GM23338 (cell line): Measurements from ENCODE around the gene CXorf66. TPM values are rescaled to one million over a fixed set of nuclear protein-coding genes. Genes with fewer than 3 reads are reported as not detected.
A peak's percentile ranks its signal among the peaks of the same experiment; 100 is the strongest.

ENCODE experiments used
- ATAC-seq: fragments of 200-7000 bp; cut with Tn5 transposase; 3 replicates; pipeline ENCODE4 v1.9.1; 2020
- DNase-seq: peaks from one replicate; pipeline ENCODE4 v3.0.0-alpha.2; 2015; ENCODE audit warnings: low spot score
- H2AFZ ChIP-seq: fragments of 200-600 bp; sonication (generic); 2 replicates; pipeline ENCODE4 v1.8.0; 2016; ENCODE audit warnings: antibody characterized with exemption, mild to moderate bottlenecking, moderate library complexity
- H3F3A ChIP-seq: fragments of 200-600 bp; sonication (generic); replicated peaks from 2 replicates; pipeline ENCODE4 v1.8.0; 2017; ENCODE audit warnings: antibody characterized with exemption, mixed run types, low read depth
- H3K27ac ChIP-seq: fragments of 200-600 bp; sonication (generic); 2 replicates; pipeline ENCODE4 v1.6.1; 2016; ENCODE audit warnings: low read depth
- H3K27me3 ChIP-seq: fragments of 200-600 bp; sonication (generic); 2 replicates; pipeline ENCODE4 v1.8.0; 2016; ENCODE audit warnings: mild to moderate bottlenecking, mixed run types, moderate library complexity; ENCODE audit not compliant: insufficient read depth
- H3K36me3 ChIP-seq: fragments of 200-600 bp; sonication (generic); 2 replicates; pipeline ENCODE4 v1.8.0; 2016; ENCODE audit warnings: mild to moderate bottlenecking; ENCODE audit not compliant: insufficient read depth
- H3K4me1 ChIP-seq: fragments of 200-600 bp; sonication (generic); 2 replicates; pipeline ENCODE4 v1.8.0; 2016; ENCODE audit warnings: mild to moderate bottlenecking, moderate library complexity; ENCODE audit not compliant: insufficient read depth
- H3K4me2 ChIP-seq: fragments of 200-600 bp; sonication (generic); 2 replicates; pipeline ENCODE4 v1.7.1; 2017; ENCODE audit warnings: mixed run types
- H3K4me3 ChIP-seq: fragments of 200-600 bp; sonication (generic); 2 replicates; pipeline ENCODE4 v1.6.1; 2016; ENCODE audit warnings: mixed run types
- H3K79me2 ChIP-seq: fragments of 200-600 bp; sonication (generic); replicated peaks from 2 replicates; pipeline ENCODE4 v1.8.0; 2017; ENCODE audit warnings: mild to moderate bottlenecking; ENCODE audit not compliant: insufficient read depth
- H3K9me2 ChIP-seq: fragments of 200-600 bp; sonication (generic); 2 replicates; pipeline ENCODE4 v1.8.0; 2017; ENCODE audit not compliant: insufficient read depth
- H4K20me1 ChIP-seq: fragments of 200-600 bp; sonication (generic); replicated peaks from 2 replicates; pipeline ENCODE4 v1.8.0; 2017; ENCODE audit warnings: mild to moderate bottlenecking; ENCODE audit not compliant: insufficient read depth
- H3K27ac Mint-ChIP-seq: 2 replicates; pipeline ENCODE4 v1.8.0; 2020; ENCODE audit warnings: inconsistent platforms, mild to moderate bottlenecking, moderate library complexity, mixed read lengths
- H3K27me3 Mint-ChIP-seq: 3 replicates; pipeline ENCODE4 v1.8.0; 2022; ENCODE audit warnings: low read depth, mild to moderate bottlenecking, moderate library complexity, mixed read lengths, inconsistent platforms; ENCODE audit not compliant: insufficient read depth, poor library complexity
- H3K36me3 Mint-ChIP-seq: 3 replicates; pipeline ENCODE4 v1.8.0; 2021; ENCODE audit warnings: low read depth, mild to moderate bottlenecking, inconsistent platforms, moderate library complexity, mixed read lengths
- H3K4me1 Mint-ChIP-seq: 3 replicates; pipeline ENCODE4 v1.8.0; 2020; ENCODE audit warnings: mild to moderate bottlenecking, inconsistent platforms, mixed read lengths
- H3K4me3 Mint-ChIP-seq: 3 replicates; pipeline ENCODE4 v1.8.0; 2021; ENCODE audit warnings: moderate library complexity, mild to moderate bottlenecking, inconsistent platforms, mixed read lengths
- H3K9me3 Mint-ChIP-seq: 3 replicates; pipeline ENCODE4 v1.8.0; 2020; ENCODE audit warnings: moderate library complexity, mild to moderate bottlenecking, inconsistent platforms, mixed read lengths
- CREB1 ChIP-seq: fragments of 250-450 bp; sonication (Bioruptor Pico); IDR thresholded peaks from 2 replicates; pipeline ENCODE4 v1.5.0; 2020; ENCODE audit warnings: low read depth, mild to moderate bottlenecking, moderate library complexity
- ETS1 ChIP-seq: IDR thresholded peaks from 2 replicates; pipeline ENCODE4 v1.6.1; 2016; ENCODE audit warnings: antibody characterized with exemption
- EZH2phosphoT487 ChIP-seq: fragments of 200-600 bp; sonication (generic); IDR thresholded peaks from one replicate; pipeline ENCODE4 v1.8.1; 2018; ENCODE audit warnings: antibody characterized with exemption; ENCODE audit not compliant: unreplicated experiment
- JUNB ChIP-seq: IDR thresholded peaks from one replicate; pipeline ENCODE4 v1.6.1; 2016; ENCODE audit warnings: antibody characterized with exemption; ENCODE audit not compliant: unreplicated experiment
- NANOG ChIP-seq: IDR thresholded peaks from 2 replicates; pipeline ENCODE4 v1.6.1; 2016; ENCODE audit warnings: antibody characterized with exemption, borderline replicate concordance
- POLR2AphosphoS5 ChIP-seq: IDR thresholded peaks from 2 replicates; pipeline ENCODE4 v1.6.1; 2016; ENCODE audit warnings: antibody characterized with exemption, low read depth
- REST ChIP-seq: IDR thresholded peaks from one replicate; pipeline ENCODE4 v1.6.1; 2018; ENCODE audit warnings: antibody characterized with exemption; ENCODE audit not compliant: unreplicated experiment
- STAT1 ChIP-seq: IDR thresholded peaks from one replicate; pipeline ENCODE4 v1.6.1; 2016; ENCODE audit warnings: antibody characterized with exemption; ENCODE audit not compliant: unreplicated experiment
- ZNF114 ChIP-seq: fragments of 250-450 bp; sonication (Bioruptor Pico); IDR thresholded peaks from 2 replicates; pipeline ENCODE4 v1.5.0; 2020; ENCODE audit warnings: mild to moderate bottlenecking, moderate library complexity
- ZNF331 ChIP-seq: fragments of 250-450 bp; sonication (Bioruptor Pico); IDR thresholded peaks from 2 replicates; pipeline ENCODE4 v1.5.0; 2020; ENCODE audit warnings: low read depth, mild to moderate bottlenecking, moderate library complexity
- polyA plus RNA-seq: library from polyadenylated mRNA; unstranded; fragments of >200 nt; fragmentation: Nextera tagmentation; extraction: Ambion mirVana; gene quantifications from 2 replicates; pipeline ENCODE4 v1.2.1, GENCODE V29; 2016
- total RNA-seq: library from RNA; depleted of rRNA; stranded (reverse); fragments of >200 nt; shearing (Covaris generic); gene quantifications from 2 replicates; pipeline ENCODE4 v1.2.3, GENCODE V29; 2014
- TF ChIP-seq, protein P1 (sequence below), 2 experiments: fragments of 200-600 bp in 1 of 2; sonication (generic) in 1 of 2; conservative IDR thresholded peaks; 2 replicates each; pipeline versions ENCODE4 v1.5.1 to v1.6.1; 2016 to 2017; ENCODE audit warnings: antibody characterized with exemption in 2 of 2, low read depth in 2 of 2, mild to moderate bottlenecking in 2 of 2, moderate library complexity in 1 of 2

Gene CXorf66
- total and polyA plus RNA-seq, 2 experiments from 2014 or later = not detected

GRCh38 chrX:139932901-139933796, 32.2 kb downstream of the CXorf66 start, which contains the start of gene ATP11C:
Gene ATP11C, minus strand, starts transcription at chrX:139933053. Its CDS starts 1,011 bp downstream, at chrX:139932042.
- H3K36me3 ChIP-seq = no peaks in the 10 kb centered on the region
- Mint-ChIP-seq H3K4me1 (peaks cover 32% of the 10 kb centered on the region), H3K27me3 (peaks cover 6% of the 10 kb centered on the region), H3K4me3 (peak within 1 kb of the TSS; percentile 83), H3K36me3 (no peaks in the 10 kb centered on the region), H3K27ac (peak within 1 kb of the TSS; percentile 83), H3K9me3 (no peaks in the 10 kb centered on the region)
- peak within 1 kb of the TSS; percentile 72 for H2AFZ ChIP-seq
- 0 out of 2 replicates have a peak, but pooled peaks cover 9% of the 10 kb centered on the region for H4K20me1 ChIP-seq
- TF ChIP-seq ETS1 (peak; percentile 11; the same call in 1 of the 2 replicates), STAT1 (no peak), CREB1 (CRISPR knock-in tag) (no peak), ZNF331 (CRISPR knock-in tag) (no peak), POLR2AphosphoS5 (peak; percentile 82)
- TF ChIP-seq, protein P1, sequence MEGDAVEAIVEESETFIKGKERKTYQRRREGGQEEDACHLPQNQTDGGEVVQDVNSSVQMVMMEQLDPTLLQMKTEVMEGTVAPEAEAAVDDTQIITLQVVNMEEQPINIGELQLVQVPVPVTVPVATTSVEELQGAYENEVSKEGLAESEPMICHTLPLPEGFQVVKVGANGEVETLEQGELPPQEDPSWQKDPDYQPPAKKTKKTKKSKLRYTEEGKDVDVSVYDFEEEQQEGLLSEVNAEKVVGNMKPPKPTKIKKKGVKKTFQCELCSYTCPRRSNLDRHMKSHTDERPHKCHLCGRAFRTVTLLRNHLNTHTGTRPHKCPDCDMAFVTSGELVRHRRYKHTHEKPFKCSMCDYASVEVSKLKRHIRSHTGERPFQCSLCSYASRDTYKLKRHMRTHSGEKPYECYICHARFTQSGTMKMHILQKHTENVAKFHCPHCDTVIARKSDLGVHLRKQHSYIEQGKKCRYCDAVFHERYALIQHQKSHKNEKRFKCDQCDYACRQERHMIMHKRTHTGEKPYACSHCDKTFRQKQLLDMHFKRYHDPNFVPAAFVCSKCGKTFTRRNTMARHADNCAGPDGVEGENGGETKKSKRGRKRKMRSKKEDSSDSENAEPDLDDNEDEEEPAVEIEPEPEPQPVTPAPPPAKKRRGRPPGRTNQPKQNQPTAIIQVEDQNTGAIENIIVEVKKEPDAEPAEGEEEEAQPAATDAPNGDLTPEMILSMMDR (conservative IDR thresholded peaks at IDR 0.05; ENCODE audit: low read depth in 2 of 2) = peak in 1 of 2 experiments; percentile 46; a peak in 2 of 4 replicates
- H3K4me3 ChIP-seq = peak within 1 kb of the TSS; percentile 71
- H3K4me2 ChIP-seq = peak within 1 kb of the TSS; percentile 86
- peak within 1 kb of the TSS; percentile 88; the same call in 1 of the 2 replicates for H3K27ac ChIP-seq
- H3K27me3 ChIP-seq = peaks cover 3% of the 10 kb centered on the region; the same call in 1 of the 2 replicates
- H3K79me2 ChIP-seq = peaks cover 33% of the 10 kb centered on the region
- peaks cover 24% of the 10 kb centered on the region for H3K4me1 ChIP-seq
- DNase-seq = peak; percentile 78
- no peaks in the 10 kb centered on the region for H3F3A ChIP-seq
- H3K9me2 ChIP-seq = no peaks in the 10 kb centered on the region
- ATAC-seq = peak; percentile 83

DNA sequence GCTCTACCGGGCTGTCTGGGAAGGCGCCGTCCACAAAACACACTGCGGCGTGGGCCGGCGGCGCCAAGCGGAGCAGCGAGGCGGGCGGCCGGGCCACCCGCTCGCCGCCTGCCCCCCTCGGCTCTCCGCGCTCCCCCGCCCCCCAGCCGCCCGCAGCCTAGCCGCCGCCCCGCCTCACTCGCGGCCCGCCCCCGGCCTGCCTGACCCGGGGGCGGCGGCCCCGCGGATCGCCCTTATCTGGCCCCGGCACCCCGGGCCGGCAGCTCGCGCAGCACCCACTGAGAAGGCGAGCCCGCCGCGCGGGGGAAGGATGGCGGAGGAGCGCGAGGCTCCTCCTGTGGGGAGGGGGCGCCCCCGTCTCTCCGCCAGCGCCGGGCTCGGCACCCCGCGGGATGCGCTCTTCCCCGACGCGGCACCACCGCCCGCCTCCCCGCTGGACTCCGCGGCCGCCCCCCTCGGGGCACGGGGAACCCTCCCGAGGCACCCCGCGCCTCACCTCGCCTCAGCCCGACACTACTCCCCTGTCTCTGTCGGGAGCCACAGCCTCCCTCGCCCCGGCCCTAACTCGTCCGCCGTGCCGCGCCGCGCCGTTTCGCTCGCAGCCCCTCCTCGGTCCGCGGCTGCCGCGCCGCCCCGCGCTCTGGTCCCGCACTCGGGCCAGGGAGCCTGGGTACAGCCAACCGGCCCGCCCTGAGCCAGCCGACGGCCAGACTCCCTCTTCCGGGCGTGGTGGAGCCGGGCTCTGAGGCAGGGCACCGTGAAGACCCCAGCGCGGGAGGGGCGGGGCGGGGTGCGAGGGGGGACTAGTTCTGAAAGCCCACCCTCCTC, 33.0 kb downstream of the CXorf66 start:
- ATAC-seq (peak; percentile 61), DNase-seq (peak; percentile 56)
- Histone ChIP-seq H3K27me3 (peaks cover 3% of the 10 kb centered on the region; the same call in 1 of the 2 replicates), H3K9me2 (no peaks in the 10 kb centered on the region), H3K79me2 (peaks cover 42% of the 10 kb centered on the region), H3K4me1 (peaks cover 28% of the 10 kb centered on the region), H3K4me3 (peak overlapping the region; percentile 71), H3K4me2 (peak overlapping the region; percentile 86), H3K36me3 (no peaks in the 10 kb centered on the region), H2AFZ (no peak overlapping the region), H4K20me1 (0 out of 2 replicates have a peak, but pooled peaks cover 9% of the 10 kb centered on the region), H3K27ac (no peak overlapping the region), H3F3A (no peaks in the 10 kb centered on the region)
- Mint-ChIP-seq H3K4me1 (peaks cover 30% of the 10 kb centered on the region), H3K36me3 (no peaks in the 10 kb centered on the region), H3K9me3 (no peaks in the 10 kb centered on the region), H3K27me3 (peaks cover 5% of the 10 kb centered on the region), H3K27ac (peak overlapping the region; percentile 83; the same call in 1 of the 2 replicates), H3K4me3 (peak overlapping the region; percentile 83)
- TF ChIP-seq JUNB (no peak), REST (no peak), EZH2phosphoT487 (no peak), NANOG (no peak), POLR2AphosphoS5 (no peak), ZNF114 (CRISPR knock-in tag) (no peak), ZNF331 (CRISPR knock-in tag) (no peak)
- TF ChIP-seq, protein P1 (conservative IDR thresholded peaks at IDR 0.05; ENCODE audit: low read depth in 2 of 2) = no peak
